Stimulated activated CD4-positive, alpha-beta T cell treated with anti-CD3 and anti-CD28 coated beads, Interleukin-1b, Interleukin-23, amount 100 ng/mL, for 4 hours (primary cell): ENCODE results near the gene PAX2.

Experiments
- DNase-seq, 2 donors: peaks; one replicate each; pipeline ENCODE4 v3.0.0-alpha.2; 2020; ENCODE audit warnings: low read depth in 2 of 2

Gene PAX2

DNA sequence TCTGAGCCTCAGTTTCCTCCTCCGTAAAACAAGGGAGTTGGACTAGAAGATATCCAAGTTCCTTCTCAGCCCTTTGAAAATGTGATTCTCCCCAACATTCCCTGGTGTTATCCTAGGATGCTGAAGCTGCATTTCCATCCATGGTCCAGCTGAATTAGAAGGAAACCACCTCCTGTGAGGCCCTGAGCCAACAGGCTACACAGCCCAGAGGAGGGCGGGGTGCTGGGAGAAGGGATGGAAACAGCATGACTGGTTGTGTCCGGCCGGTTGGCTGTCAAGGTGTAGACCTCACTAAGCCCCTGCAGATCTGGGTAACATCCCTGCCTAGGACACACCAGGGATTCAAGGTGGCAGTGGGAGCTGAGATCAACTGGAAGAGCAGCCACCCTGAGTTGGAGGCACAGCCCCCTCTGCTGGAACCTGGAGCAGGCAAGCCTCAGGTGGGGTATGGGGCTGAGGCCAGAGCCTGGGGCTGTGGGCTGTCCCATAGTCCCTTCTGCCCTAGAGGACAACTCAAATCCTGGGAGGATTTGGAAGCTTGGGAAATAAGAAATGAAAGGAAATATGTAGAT, 72.0 kb downstream of the PAX2 start:
- DNase-seq, result no peak

DNA sequence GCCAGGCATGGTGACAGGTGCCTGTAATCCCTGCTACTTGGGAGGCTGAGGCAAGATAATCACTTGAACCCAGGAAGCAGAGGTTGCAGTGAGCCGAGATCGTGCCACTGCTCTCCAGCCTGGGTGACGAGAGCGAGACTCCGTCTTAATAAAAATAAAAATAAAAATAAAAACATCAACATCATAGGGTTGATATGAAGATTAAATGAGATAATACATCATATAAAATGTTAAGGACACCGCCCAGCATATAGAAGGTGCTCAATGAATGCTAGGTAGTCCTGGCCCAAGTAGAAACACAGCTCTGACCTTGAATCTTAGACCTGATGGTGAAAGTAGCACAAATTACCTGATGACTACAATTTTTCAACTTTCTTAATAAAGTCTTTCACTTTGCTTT, 74.0 kb downstream of the PAX2 start:
- DNase-seq, result no peak

DNA sequence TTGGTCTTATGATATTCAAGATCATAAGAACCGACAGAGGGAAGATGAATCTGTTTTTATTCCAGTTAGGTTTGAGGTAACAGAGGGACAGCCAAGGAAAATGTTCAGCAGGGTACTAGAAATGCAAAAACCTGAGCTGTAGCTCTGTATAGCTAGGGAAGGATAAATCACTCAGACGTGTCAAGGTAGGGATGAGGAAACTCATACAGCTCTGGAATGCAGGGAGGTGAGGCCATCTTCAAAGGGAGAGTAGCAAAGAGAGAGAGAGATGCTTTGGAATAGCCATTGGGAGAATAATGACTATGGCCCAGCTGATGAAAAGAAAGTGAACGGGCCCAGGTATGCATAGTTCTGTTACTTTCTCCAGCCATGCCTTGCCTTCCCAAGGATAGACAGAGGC, 77.8 kb downstream of the PAX2 start:
- DNase-seq, result no peak

DNA sequence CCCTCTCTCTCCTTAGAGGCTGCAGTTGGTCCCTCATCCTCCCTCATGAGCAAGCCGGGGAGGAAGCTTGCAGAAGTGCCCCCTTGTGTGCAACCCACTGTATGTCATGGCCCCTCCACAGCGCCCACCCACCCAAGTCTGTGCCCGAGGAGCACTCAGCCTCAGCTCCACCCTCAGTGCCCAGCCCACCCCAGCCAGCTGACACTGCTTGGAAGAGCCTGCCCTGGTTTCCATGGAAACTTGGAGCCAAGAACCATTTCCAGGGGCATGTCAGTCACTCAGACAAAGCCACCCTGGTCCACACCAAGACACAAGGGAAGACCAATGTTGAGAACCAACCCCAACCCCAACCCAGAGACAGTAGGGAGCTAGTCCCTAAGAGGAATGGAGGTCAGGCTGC, 79.5 kb downstream of the PAX2 start:
- no peak for DNase-seq

DNA sequence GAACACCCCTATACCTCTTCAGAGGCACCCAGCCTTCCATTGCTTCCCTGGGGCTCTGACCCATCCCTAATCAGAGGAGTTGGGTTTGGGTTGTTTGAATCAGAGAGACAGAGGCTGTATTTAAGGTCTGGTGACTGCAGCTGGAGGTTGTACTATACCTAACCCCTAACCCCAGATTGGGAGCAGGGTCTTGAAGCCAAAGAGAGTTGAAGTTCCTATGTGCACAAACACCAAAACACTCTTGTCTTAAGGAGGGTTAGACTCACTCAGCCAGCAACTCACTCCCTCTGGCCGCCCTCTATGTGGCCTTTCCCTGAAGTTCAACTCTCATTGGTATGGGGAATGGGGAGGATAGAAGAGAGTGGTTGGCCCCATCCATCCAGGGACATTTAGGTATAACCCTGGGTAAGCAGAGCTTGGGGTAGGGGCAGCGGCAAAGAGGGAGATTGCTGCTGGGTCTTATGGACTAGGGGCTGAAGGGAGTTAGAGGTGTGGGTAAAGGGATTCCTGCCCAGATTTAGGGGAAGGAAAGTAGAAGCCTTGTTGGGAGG, 80.0 kb downstream of the PAX2 start:
- no peak for DNase-seq

DNA sequence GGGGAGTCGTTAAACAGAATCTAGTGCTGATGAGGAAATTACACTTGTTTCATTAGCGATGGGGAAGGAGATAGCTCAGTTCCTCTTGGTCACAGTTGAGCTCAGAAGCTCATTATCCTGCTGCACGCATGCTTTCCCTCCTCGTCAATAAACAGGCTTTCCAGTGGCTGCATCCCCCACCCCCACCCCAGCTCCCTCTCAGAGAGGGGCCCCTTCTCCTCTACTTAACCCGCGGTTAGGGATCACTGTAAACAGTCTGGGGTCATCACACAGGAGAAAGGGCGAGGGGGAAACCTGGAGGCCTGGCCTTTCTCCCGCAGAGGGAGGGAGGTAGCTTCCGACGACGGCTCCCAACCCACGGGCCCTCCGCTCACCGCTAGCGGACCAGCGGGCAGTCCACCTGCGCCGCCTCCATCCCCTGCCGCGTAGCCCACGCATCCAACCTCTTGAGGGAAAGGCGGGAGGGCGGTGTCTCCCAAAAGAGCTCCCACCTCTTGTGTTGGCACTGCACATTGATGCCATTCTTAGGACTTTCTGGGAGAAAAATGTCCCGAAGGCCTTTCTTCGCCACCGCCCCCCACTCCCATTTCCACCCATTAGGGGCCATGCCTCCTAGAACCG, 80.8 kb downstream of the PAX2 start:
- DNase-seq, result no peak

DNA sequence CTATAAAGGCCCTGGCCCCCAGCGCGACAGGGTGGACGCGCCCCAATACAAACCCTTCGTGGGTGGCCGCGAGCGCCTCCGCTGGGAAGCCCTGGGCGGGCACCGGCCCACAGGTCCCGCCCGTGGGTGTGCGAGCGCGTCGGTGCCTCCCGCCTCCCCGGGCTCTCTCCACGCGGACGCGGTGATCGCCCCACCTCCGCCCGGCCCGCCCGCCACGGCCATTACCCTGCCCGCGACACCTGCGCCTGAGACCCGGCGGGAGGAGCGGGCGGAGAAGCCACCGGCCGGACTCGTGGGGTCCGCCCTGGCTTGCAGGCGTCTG, 81.2 kb downstream of the PAX2 start:
- no peak for DNase-seq

DNA sequence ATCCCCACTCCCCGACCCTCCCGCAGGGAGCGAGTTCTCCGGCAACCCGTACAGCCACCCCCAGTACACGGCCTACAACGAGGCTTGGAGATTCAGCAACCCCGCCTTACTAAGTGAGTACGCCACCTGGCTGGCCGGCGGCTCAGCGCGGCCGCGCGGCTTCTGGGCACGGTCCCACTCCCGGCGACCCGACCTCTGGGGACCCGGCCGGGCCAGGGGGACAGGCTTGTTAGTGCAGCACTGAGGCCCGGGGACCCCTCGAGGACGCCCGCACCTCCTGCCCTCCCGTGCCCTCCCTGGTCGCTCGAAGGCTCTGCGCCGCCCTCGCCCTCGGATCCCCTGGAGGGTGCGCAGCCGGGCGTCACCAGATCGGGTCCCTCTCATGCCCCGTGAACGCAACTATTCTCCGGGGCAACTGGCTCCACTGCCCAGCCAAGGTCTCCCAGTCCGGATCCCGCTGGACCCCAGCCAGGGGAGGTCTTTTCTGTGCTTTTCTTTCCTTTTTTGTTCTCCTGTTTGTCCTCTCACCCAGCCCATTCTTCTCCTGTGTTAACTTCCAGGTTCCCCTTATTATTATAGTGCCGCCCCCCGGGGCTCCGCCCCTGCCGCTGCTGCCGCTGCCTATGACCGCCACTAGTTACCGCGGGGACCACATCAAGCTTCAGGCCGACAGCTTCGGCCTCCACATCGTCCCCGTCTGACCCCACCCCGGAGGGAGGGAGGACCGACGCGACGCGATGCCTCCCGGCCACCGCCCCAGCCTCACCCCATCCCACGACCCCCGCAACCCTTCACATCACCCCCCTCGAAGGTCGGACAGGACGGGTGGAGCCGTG, 81.8 kb downstream of the PAX2 start:
- peak in 1 of 2 donors; percentile 21 for DNase-seq

DNA sequence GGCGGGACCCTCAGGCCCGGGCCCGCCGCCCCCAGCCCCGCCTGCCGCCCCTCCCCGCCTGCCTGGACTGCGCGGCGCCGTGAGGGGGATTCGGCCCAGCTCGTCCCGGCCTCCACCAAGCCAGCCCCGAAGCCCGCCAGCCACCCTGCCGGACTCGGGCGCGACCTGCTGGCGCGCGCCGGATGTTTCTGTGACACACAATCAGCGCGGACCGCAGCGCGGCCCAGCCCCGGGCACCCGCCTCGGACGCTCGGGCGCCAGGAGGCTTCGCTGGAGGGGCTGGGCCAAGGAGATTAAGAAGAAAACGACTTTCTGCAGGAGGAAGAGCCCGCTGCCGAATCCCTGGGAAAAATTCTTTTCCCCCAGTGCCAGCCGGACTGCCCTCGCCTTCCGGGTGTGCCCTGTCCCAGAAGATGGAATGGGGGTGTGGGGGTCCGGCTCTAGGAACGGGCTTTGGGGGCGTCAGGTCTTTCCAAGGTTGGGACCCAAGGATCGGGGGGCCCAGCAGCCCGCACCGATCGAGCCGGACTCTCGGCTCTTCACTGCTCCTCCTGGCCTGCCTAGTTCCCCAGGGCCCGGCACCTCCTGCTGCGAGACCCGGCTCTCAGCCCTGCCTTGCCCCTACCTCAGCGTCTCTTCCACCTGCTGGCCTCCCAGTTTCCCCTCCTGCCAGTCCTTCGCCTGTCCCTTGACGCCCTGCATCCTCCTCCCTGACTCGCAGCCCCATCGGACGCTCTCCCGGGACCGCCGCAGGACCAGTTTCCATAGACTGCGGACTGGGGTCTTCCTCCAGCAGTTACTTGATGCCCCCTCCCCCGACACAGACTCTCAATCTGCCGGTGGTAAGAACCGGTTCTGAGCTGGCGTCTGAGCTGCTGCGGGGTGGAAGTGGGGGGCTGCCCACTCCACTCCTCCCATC, 82.7 kb downstream of the PAX2 start:
- DNase-seq, result no peak

DNA sequence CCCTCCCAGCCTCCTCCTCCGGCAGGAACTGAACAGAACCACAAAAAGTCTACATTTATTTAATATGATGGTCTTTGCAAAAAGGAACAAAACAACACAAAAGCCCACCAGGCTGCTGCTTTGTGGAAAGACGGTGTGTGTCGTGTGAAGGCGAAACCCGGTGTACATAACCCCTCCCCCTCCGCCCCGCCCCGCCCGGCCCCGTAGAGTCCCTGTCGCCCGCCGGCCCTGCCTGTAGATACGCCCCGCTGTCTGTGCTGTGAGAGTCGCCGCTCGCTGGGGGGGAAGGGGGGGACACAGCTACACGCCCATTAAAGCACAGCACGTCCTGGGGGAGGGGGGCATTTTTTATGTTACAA, 83.3 kb downstream of the PAX2 start:
- DNase-seq, result peak in 1 of 2 donors; percentile 34

DNA sequence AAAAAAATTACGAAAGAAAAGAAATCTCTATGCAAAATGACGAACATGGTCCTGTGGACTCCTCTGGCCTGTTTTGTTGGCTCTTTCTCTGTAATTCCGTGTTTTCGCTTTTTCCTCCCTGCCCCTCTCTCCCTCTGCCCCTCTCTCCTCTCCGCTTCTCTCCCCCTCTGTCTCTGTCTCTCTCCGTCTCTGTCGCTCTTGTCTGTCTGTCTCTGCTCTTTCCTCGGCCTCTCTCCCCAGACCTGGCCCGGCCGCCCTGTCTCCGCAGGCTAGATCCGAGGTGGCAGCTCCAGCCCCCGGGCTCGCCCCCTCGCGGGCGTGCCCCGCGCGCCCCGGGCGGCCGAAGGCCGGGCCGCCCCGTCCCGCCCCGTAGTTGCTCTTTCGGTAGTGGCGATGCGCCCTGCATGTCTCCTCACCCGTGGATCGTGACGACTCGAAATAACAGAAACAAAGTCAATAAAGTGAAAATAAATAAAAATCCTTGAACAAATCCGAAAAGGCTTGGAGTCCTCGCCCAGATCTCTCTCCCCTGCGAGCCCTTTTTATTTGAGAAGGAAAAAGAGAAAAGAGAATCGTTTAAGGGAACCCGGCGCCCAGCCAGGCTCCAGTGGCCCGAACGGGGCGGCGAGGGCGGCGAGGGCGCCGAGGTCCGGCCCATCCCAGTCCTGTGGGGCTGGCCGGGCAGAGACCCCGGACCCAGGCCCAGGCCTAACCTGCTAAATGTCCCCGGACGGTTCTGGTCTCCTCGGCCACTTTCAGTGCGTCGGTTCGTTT, 83.9 kb downstream of the PAX2 start:
- DNase-seq, result no peak

DNA sequence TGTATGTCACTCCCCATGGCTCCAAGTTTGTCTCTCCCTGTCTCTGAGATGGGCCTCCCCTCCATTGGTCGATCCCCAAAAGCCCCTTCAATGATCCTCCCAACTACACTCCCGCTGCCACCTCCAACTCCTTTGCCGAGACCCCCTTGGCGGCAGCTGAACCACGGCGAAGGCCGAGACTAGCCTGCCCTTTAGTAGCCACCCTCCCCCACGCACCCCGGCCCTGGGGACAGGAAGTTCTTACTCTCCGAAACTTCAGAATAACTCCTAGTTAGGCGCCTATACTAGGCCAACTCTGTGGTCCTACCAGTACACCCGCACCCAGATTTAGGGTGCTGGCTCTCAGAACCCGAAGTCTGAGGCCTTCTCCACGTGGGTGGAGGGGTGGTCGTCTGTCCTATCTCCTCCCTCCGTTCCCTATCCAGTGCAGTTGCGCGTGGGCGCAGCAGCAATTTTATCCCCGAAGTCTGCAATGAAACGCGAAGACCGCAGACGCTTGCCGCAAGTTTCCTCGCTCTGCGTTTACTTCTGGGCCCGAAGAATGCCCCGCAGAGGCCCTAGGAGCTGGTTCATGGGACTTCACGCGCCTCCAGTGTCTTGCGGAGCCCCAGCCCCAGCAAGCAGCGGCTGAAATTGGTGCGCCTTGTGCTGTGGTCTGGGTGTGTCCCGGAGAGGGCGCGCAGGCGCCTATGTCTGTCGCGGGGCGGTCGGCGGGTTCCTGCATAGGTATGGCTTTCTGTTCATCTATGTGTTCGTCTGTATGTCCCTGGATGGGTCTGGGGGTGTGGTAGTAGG, 84.7 kb downstream of the PAX2 start:
- DNase-seq, result no peak

DNA sequence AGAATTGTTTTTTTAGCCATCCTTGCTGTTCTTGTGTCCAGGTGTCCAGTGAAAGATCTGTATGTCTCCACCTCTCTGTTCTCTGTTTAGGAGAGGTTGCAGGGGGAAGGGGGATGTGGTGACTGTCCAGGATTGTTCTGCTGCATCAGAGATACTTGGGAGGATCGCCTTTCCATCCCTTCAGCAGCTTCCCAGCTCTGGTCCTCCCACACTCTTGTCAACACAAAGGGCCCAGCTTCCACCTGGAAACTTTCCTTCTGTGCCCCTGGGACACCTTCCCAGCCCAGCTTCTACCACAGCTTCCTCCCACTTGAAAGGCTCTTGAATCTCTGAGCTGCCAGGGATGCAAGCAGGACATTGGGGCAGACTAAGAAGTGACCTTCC, 85.3 kb downstream of the PAX2 start:
- DNase-seq, result no peak

DNA sequence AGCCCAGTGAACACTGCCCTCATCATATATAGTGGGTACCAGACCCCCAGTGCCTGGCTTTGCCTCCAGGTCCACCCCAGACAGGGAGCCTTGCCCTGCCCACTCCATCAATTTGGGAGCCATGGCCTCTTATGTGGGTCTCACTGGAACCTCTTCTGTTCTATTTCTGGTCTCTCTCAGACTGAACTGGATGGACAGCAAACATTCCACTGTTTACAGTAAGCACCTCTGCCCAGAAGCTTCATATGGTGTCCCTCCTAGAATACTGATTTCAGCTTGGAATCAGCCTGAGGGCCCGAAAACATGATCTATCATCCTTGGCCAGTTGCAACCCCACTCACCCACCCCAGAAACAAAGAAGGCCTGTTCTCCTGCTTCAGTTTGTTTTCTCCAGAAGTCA, 86.4 kb downstream of the PAX2 start:
- no peak for DNase-seq

DNA sequence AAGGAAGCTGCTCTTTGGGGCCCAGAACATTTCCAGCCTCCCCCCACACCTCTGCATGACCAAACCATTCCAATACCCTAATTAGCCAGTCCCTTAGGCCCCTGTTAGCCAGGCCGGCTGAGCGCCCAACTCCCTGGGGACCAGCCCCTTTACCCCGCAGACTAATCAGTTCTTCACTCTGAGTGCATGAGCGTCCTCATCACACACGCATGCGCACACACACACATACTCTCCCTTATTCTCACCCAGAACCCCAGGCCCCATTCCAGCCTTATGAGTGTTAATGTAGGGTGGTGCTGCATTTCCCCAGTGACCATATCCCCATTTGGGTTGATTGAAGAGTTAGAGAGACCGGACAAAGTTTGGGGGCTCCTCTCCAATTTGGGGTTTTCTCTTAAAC, 90.4 kb downstream of the PAX2 start:
- no peak for DNase-seq

DNA sequence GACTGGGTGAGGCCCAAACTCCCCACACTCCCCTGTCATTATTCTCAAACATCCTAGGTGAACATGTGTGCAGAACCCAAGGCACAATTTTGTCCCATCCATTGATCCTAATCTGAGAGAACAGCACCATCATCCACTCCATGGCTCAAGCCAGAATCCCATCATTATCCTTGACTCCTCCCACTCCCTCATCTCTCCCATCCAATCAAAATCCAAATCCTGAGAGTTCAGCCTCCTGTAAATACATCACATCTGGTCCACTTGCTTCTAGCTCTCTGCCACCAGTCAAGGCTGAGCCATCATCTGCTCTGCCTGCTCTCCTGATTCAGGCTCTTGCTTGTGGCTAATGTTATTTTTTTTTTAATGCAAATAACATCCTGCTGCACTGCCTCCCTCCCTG, 91.5 kb downstream of the PAX2 start:
- no peak for DNase-seq

DNA sequence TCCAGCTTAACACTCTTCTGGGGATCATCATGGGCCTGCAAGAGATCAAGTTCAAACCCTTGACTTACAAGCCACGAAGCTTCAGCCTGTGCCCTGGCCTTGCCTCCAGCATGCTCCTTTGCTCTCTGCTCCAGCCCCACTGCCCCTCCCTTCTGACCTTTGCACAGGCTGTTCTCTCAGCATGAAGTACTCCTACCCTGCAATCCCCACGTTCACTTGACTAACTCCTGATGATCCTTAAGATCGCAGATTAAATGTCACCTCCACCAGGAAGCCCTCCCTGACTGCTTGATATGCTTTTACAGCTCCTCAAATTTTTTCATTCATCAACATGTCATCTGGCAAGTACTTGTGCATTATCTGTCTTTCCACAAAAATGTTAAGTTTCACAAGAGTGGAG, 91.9 kb downstream of the PAX2 start:
- DNase-seq, result no peak

DNA sequence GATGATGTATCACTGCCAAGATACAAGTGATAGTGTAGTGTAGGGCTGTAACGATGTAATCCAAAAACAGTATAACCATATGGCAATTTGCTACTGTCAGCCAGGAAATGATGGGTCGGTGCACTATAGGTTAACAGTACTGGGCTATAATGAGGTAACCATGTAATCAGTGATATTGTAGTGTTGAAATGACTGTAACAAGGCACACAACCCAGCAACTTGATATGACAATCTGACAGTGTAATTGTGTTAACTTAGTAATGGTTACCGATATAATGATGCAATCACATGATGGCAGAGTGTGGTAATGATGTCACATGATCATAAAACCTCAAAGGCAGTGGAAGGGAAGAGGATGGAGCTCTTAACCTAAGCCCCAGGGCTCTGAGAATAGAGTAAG, 93.6 kb downstream of the PAX2 start:
- no peak for DNase-seq

DNA sequence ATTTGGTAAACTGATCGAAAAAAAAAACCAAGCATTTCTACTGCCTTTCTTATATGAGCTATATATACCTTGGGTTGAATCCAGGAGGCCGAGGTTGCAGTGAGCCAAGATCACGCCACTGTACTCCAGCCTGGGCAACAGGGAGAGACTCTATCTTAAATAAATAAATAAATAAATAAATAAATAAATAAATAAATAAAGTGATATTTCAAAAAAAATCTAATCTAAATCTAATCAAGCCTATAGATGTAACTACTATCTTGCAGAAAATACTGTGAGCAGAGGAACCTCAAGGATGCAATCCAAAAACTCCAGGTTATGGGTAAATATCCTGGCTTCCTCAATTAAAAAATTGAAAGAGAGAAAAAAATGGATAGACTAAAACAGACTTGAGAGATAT, 96.1 kb downstream of the PAX2 start:
- no peak for DNase-seq

DNA sequence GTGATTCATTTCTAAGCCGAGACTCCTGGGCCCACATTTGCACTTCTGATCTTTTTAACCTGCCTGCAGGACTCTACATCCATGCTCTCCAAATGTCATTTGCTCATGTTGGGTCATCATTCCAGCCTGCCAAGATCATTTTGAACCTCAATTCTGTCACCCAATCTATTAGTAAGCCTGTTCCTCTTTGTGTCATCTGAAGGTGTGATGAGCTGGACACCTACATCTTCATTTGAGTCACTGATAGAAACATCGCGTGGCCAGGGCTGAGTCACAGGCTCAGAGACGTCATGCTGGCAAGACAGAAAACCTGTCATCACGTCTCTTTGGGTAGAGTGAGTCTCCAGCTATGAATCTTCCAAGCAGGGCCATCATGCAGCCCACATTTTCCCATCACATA, 102.1 kb downstream of the PAX2 start:
- peak in 1 of 2 donors; percentile 30 for DNase-seq

DNA sequence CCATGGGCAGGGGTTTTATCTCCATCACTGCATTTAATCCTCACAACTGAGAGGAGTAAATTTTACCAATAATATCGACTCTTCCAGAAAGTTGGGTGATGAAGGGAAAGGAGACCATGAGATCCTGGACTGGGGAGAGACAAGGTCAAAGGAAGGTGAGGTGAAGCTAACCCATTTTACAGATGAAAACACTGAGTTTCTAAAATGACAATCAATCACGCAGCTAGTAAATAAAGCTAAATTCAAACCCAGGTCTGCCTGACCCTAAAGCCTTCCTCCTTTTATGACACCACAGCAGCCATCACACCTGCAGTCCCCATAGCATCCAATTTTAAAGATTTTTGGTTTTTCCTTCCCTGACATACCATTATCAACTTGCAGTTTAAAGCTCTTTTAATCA, 103.4 kb downstream of the PAX2 start:
- no peak for DNase-seq
